ENCODE results near the gene PGBD1.
"Not testable (repeated sequence)": the region's sequence is repeated elsewhere in the genome, so short reads cannot be mapped to it uniquely, and the experiment has no call there.

PGBD1 gene

DNA sequence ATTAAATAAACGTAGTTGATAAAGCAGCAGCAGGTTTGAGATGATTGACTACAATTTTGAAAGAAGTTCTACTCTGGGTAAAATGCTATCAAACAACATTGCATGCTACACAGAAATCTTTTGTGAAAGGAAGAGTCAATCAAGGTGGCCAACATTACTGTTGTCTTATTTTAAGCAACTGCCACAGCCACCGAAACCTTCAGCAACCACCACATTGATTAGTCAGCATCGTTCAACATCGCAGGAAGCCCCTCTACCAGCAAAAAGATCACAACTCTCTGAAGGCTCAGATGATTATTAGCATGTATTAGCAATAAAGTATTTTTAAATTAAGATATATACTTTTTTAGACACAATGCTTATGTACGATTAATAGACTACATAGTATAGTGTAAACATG lies 14.0 kb downstream of the PGBD1 start:
- Histone ChIP-seq H3K79me2 (ENCODE audit: control insufficient read depth, low read length) (no peaks in the 10 kb centered on the region), H3K4me3 (ENCODE audit: low read length) (no peak overlapping the region), H3K4me2 (ENCODE audit: low read length) (no peak overlapping the region), H3K9me2 (replicated peaks; ENCODE audit: control insufficient read depth, low read length) (no peaks in the 10 kb centered on the region), H3K36me3 (ENCODE audit: control insufficient read depth, low read length) (peaks cover 1% of the 10 kb centered on the region), H3K27me3 (ENCODE audit: control insufficient read depth, low read length) (no peaks in the 10 kb centered on the region), H4K20me1 (ENCODE audit: control insufficient read depth, insufficient read depth, low read depth, low read length) (no peaks in the 10 kb centered on the region), H3K4me1 (ENCODE audit: control insufficient read depth, low read length) (no peaks in the 10 kb centered on the region), H3K9me3 (ENCODE audit: control insufficient read depth, insufficient read depth, low read length) (no peaks in the 10 kb centered on the region), H3K27ac (ENCODE audit: low read depth, low read length) (no peak overlapping the region), H3F3A (ENCODE audit: control insufficient read depth, insufficient read depth) (no peaks in the 10 kb centered on the region)
- TF ChIP-seq, protein P1, sequence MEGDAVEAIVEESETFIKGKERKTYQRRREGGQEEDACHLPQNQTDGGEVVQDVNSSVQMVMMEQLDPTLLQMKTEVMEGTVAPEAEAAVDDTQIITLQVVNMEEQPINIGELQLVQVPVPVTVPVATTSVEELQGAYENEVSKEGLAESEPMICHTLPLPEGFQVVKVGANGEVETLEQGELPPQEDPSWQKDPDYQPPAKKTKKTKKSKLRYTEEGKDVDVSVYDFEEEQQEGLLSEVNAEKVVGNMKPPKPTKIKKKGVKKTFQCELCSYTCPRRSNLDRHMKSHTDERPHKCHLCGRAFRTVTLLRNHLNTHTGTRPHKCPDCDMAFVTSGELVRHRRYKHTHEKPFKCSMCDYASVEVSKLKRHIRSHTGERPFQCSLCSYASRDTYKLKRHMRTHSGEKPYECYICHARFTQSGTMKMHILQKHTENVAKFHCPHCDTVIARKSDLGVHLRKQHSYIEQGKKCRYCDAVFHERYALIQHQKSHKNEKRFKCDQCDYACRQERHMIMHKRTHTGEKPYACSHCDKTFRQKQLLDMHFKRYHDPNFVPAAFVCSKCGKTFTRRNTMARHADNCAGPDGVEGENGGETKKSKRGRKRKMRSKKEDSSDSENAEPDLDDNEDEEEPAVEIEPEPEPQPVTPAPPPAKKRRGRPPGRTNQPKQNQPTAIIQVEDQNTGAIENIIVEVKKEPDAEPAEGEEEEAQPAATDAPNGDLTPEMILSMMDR (IDR thresholded peaks at IDR 0.05; ENCODE audit: low read depth, low read length, poor library complexity, severe bottlenecking): no peak
- no peak for TF ChIP-seq EZH2phosphoT487 (IDR thresholded peaks at IDR 0.05; ENCODE audit: borderline replicate concordance, low read length)

DNA sequence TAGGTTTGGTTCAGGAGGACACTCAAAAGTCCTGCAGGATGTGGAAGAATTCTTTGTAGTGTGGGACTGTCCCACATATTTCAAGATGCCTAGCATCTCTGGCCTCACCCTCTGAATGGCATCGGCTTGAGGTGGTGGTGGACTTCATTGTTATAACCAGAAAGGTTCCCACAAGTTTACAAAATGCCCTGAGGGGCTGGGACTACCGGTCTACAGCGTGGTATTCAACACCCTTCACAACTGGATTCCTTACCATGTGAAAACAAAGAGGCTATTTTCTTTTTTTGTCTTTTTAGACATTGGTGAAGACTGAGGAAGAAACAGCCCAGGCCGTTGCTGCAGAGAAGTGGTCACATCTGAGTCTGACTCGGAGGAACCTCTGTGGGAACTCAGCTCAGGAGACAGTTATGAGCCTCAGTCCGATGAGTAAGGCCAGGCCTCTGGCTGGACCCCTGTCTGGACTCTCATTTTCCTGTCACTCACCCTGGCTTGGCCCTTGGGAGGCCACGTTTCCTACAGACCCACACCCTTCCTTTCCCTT lies 15.2 kb downstream of the PGBD1 start:
- H4K20me1 ChIP-seq (ENCODE audit: control insufficient read depth, insufficient read depth, low read depth, low read length): no peaks in the 10 kb centered on the region
- no peaks in the 10 kb centered on the region for H3K27me3 ChIP-seq (ENCODE audit: control insufficient read depth, low read length)
- TF ChIP-seq, protein P1 (IDR thresholded peaks at IDR 0.05; ENCODE audit: low read depth, low read length, poor library complexity, severe bottlenecking): no peak
- no peak for TF ChIP-seq EZH2phosphoT487 (IDR thresholded peaks at IDR 0.05; ENCODE audit: borderline replicate concordance, low read length)
- H3K27ac ChIP-seq (ENCODE audit: low read depth, low read length): no peak overlapping the region
- no peaks in the 10 kb centered on the region for H3K79me2 ChIP-seq (ENCODE audit: control insufficient read depth, low read length)
- H3F3A ChIP-seq (ENCODE audit: control insufficient read depth, insufficient read depth): no peaks in the 10 kb centered on the region
- H3K4me3 ChIP-seq (ENCODE audit: low read length): no peak overlapping the region
- no peaks in the 10 kb centered on the region for H3K9me3 ChIP-seq (ENCODE audit: control insufficient read depth, insufficient read depth, low read length)
- H3K4me2 ChIP-seq (ENCODE audit: low read length): no peak overlapping the region
- no peaks in the 10 kb centered on the region for H3K9me2 ChIP-seq (replicated peaks; ENCODE audit: control insufficient read depth, low read length)
- H3K4me1 ChIP-seq (ENCODE audit: control insufficient read depth, low read length): no peaks in the 10 kb centered on the region
- H3K36me3 ChIP-seq (ENCODE audit: control insufficient read depth, low read length): peaks cover 4% of the 10 kb centered on the region; the same call in 1 of the 2 replicates

DNA sequence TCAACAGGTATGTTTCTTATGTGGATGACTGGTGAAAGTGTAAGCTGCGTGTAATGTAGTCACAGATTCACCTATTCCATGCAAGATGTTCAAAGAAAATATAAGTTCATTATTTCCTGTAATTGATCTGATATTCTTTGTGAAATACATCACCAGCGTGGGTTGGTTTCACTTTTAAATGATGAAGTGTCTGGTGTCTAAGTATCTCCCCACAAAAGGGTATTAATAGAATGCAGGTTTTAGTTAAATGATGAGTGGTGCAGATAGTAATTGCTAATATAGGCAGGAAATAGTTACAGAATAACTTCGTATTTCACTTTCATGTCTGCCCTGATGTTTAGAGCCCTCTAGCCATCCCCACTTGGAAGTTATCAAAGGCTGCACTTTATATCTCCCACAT lies 22.2 kb downstream of the PGBD1 start:
- Histone ChIP-seq H3K4me1 (ENCODE audit: control insufficient read depth, low read length) (no peaks in the 10 kb centered on the region), H3K9me2 (replicated peaks; ENCODE audit: control insufficient read depth, low read length) (no peaks in the 10 kb centered on the region), H3K79me2 (ENCODE audit: control insufficient read depth, low read length) (no peaks in the 10 kb centered on the region), H3K36me3 (ENCODE audit: control insufficient read depth, low read length) (peaks cover 4% of the 10 kb centered on the region; the same call in 1 of the 2 replicates), H3K9me3 (ENCODE audit: control insufficient read depth, insufficient read depth, low read length) (no peaks in the 10 kb centered on the region), H3K4me2 (ENCODE audit: low read length) (no peak overlapping the region), H4K20me1 (ENCODE audit: control insufficient read depth, insufficient read depth, low read depth, low read length) (no peaks in the 10 kb centered on the region), H3K27me3 (ENCODE audit: control insufficient read depth, low read length) (no peaks in the 10 kb centered on the region), H3K4me3 (ENCODE audit: low read length) (no peak overlapping the region), H3K27ac (ENCODE audit: low read depth, low read length) (no peak overlapping the region), H3F3A (ENCODE audit: control insufficient read depth, insufficient read depth) (no peaks in the 10 kb centered on the region)
- TF ChIP-seq, protein P1 (IDR thresholded peaks at IDR 0.05; ENCODE audit: low read depth, low read length, poor library complexity, severe bottlenecking): no peak
- TF ChIP-seq EZH2phosphoT487 (IDR thresholded peaks at IDR 0.05; ENCODE audit: borderline replicate concordance, low read length): no peak

DNA sequence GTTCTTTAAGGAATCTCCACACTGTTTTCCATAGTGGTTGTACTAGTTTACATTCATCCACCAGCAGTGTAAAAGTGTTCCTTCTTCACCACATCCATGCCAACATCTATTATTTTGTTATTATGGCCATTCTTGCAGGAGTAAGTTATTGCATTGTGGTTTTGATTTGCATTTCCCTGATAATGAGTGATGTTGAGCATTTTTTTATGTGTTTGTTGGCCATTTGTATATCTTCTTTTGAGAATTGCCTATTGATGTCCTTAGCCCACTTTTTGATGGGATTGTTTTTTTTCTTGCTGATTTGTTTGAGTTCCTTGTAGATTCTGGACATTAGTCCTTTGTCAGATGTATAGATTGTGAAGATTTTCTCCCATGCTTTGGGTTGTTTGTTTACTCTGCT lies 25.0 kb downstream of the PGBD1 start:
- not testable (repeated sequence) for H3K27me3 ChIP-seq (ENCODE audit: control insufficient read depth, low read length); H3K9me2 ChIP-seq (replicated peaks; ENCODE audit: control insufficient read depth, low read length); H3K9me3 ChIP-seq (ENCODE audit: control insufficient read depth, insufficient read depth, low read length); H3K36me3 ChIP-seq (ENCODE audit: control insufficient read depth, low read length); H3K27ac ChIP-seq (ENCODE audit: low read depth, low read length); H4K20me1 ChIP-seq (ENCODE audit: control insufficient read depth, insufficient read depth, low read depth, low read length); H3K4me3 ChIP-seq (ENCODE audit: low read length); H3K79me2 ChIP-seq (ENCODE audit: control insufficient read depth, low read length); H3F3A ChIP-seq (ENCODE audit: control insufficient read depth, insufficient read depth); H3K4me2 ChIP-seq (ENCODE audit: low read length); H3K4me1 ChIP-seq (ENCODE audit: control insufficient read depth, low read length)

All from DOHH2 (cell line).